ENCODE data around the gene PARS2.
A peak's percentile ranks its signal among the peaks of the same experiment; 100 is the strongest.

The PARS2 gene

DNA sequence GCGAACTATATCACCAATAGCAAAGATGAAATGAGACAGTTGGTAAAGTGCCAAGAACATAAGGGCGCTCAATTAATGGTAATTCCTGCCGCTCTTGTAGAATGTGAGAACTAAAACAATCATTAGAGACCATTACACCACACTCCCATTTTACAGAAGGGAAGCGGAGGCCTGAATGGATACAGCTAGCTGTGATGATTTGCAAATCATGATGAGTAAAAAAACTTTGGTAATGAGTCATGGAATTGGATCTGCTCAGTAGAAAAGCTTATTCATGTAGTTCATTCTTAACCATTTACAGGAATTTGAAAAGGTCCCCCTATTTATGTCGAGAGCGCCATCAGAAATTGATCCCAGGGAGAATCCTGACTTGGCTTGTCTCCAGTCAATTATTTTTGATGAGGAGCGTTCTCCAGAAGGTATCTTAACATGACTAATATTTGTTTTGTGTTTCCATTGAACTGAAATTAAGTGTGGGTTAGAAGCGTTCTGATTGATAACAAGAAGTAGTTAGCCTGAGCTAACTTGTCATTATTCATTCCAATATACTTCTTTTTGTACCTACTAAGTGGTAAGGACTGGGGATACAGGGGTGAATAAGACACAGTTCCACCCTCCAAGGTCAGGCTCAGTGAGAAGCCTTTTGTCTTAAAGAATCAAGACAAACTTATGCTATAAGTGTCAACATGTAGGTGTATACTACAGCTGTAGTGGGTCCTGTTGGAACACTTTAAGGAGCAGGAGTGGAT is 47.9 kb downstream of the PARS2 start:
- no peak for DNase-seq

DNA sequence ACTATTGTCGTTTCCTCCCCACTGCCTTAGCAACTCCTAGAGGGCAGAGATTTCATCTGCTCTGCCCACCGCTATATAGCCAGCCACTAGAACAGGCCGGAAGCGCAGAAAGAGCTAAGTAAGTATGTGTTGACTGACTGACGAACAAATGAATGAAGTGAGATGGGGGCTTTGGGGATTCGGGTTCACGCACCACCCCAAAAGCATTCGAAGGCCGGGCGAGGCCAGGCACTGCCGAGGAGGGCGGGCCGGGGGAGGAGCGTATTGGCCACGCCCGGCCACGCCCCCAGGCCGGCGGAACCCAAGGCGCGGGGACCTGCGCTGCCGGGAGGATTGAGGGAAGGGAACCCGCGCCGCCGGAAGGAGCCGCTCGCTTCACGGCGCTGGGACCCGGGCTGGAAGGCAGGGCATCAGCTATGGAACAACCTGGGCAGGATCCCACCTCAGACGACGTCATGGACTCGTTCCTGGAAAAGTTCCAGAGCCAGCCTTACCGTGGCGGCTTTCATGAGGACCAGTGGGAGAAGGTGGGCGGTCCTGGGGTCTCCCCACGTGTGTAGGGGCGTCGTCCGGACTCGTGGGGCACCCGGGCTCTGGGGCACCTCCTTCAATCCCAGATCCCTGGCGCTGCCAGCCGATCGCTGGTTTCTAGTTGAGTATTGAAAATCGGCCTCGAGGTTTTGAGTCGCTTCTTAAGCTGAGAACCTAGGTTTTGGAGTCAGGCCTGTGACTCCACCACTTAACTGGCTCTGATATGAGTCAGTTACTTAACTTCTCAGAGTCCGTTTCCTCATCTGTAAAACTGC is 48.6 kb downstream of the PARS2 start, which contains the start of gene TTC4:
TSS of gene TTC4 (plus strand) at position 369 of the 806 bp plus-strand sequence. CDS start at position 417, 48 bp downstream.
- peak; percentile 78 for DNase-seq

DNA sequence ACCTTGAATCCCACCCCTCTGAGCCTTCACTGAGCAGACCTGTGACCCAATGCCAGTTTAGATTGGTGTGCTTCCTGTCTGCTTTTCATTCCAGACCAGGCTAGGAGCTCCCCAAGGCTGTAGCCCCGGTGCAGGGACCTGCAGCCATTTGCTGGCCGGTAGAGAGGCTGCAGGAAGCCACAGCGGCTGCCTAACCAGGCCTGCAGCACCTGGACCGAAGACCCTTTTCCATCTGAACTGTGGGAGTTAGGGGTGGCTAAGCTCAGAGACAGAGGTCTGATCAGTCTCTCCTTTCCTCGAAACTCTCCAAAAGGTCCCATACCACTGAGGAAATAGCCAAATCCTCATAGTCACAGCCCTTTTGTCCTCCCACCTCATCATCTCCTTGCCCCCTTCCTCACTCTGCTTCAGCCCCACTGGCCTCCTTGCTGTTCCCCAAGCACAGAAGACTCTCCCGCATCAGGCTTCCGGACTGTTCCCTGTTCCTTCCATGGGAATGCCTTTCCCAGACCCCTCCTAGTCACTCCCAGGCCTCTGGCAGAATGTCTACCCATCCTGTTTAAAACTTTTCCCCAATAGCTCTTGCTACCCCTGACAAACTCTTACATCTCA is 49.3 kb downstream of the PARS2 start:
- DNase-seq: no peak

DNA sequence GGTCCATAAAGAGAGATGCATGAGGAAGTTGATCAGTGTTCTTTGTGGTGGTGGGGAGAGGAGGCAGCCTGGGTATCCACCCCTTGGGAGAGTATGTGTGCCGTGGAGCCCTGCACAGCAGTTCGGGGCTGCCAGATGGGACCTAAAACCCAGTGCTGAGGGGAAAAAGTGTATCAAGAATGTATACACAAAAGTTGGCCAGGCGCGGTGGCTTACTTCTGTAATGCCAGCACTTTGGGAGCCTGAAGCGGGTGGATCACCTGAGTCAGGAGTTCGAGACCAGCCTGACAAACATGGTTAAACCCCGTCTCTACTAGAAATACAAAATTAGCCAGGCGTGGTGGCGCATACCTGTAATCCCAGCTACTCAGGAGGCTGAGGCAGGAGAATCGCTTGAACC is 52.8 kb downstream of the PARS2 start:
- DNase-seq: no peak

DNA sequence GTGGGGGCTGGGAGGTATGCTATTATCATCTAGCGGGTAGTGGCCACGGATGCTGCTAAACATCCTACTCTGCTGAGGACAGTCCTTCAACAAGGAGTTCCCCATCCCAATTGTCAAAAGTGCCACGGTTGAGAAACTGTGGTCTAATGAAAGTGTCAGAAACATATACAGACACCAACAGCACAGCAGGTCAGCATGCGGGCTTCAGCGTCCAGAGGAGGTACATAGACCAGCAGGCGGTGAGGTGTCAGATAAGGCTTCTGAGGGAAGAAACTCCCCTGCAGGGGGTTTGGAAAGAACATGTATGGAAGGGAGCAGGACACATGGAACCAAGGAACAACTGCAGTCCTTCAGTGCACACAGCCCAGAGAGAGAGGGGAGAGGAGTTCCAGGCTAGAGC is 53.5 kb downstream of the PARS2 start:
- no peak for DNase-seq

DNA sequence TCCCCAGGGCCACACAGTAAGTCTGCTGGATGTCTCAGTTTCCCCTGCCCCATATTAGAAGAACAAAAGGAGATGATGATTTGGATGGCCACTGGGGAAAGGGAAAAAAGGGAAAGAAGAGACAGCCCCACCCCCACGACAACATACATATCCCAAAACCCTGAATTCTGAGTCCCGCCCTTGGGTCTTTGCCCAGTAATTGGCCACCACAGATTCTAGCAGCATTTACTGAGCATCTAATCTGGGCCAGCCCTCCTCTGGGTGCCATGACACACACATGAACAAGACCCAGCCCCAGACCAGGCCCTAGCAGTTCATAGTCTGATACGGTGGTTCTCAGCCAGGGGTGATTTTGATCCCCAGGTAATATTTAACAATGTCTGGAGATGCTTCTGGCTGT is 53.9 kb downstream of the PARS2 start:
- DNase-seq: no peak

DNA sequence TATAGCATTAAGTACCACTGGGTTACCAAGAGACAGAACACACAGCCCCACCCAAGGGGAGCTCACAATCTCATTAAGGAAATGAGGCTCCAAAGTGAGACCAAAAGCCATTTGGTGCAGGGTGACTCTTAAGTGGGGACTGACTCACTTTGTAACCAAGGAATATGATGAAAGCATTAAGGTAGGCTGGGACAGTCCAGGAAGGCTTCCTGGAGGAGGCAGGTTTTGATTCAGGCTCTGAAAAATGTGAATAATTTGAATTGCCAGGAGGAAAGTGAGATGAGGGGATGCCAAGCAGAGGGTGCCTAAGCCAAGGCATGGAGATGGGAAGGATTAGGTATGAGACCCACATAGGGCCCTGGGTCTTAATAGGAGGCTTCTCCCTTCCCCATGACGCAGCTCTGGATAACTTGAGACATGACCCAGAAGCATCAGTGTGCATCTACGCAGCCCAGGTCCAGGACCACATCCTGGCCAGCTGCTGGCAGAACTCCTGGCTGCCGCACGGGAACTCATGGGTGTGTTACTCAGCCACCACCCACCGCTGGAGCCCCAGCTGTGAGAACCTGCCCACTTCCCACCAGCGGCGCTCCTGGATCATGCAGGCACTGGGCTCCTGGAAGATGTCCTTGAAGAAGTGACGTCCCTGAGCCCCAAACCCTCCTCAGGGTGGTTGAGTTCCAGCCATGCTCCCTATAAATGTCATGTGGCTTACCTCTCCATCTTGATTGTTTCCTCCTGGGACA is 54.6 kb downstream of the PARS2 start:
- no peak for DNase-seq

DNA sequence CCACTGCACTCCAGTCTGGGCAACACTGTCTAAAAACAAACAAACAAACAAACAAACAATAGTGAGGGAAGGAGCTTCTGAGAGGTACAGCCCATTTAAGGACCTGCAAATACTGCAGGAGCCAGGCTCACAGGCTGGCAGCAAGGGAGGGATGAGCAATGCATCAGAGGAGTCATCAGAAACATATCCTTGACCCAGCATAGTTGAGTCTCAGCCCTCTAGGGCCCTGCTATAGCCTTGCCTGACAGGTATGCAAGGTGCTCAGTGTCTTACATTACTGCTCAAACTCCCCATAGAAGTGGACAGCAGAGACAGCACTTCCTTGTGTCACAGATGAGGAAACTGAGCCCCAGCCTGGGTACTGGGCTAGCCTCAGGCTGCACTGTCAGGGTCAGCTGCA is 55.9 kb downstream of the PARS2 start:
- no peak for DNase-seq

All from activated CD4-positive, alpha-beta T cell treated with anti-CD3 and anti-CD28 coated beads, Interleukin-2, amount 50 U/mL, for 1 hour (primary cell).